Activated naive CD8-positive, alpha-beta T cell (primary cell): ENCODE data around the gene ARL6IP6.
"Not testable (repeated sequence)": the region's sequence is repeated elsewhere in the genome, so short reads cannot be mapped to it uniquely, and the experiment has no call there.

ENCODE experiments used
- H3K27ac Mint-ChIP-seq: one replicate; pipeline ENCODE4 v1.8.0; 2021; ENCODE audit warnings: mixed read lengths
- H3K27me3 Mint-ChIP-seq: one replicate; pipeline ENCODE4 v1.8.0; 2021; ENCODE audit warnings: mixed read lengths
- H3K36me3 Mint-ChIP-seq: one replicate; pipeline ENCODE4 v1.8.0; 2021; ENCODE audit warnings: mixed read lengths
- H3K4me1 Mint-ChIP-seq: one replicate; pipeline ENCODE4 v1.8.0; 2021; ENCODE audit warnings: low read depth, mixed read lengths
- H3K4me3 Mint-ChIP-seq: one replicate; pipeline ENCODE4 v1.8.0; 2021; ENCODE audit warnings: mild to moderate bottlenecking, mixed read lengths
- H3K9me3 Mint-ChIP-seq: one replicate; pipeline ENCODE4 v1.8.0; 2021; ENCODE audit warnings: low read depth, mixed read lengths

ARL6IP6 gene

DNA sequence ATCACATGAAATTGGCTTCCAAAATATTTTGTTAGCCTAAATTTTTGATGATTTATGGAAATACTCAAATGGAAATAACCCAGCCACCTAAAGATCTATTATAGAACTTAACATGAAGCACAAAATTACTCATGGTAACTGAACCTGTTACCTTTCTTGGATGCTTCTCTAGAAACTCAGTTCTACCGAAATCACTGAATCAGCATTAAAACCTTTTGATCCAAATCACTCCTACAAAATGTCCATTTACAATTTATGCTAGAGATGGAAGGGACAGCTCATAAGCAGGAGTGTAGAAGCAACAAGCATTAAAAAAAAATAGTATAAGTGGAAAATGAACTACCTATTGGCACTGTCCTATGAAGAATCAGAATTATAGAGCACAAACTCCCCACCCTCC is 3.3 kb upstream of the ARL6IP6 start:
- Mint-ChIP-seq H3K4me3 (peak overlapping the region; percentile 100), H3K27ac (peak overlapping the region; percentile 54), H3K27me3 (no peaks in the 10 kb centered on the region), H3K4me1 (peaks cover 74% of the 10 kb centered on the region), H3K36me3 (peaks cover 18% of the 10 kb centered on the region), H3K9me3 (no peaks in the 10 kb centered on the region)

DNA sequence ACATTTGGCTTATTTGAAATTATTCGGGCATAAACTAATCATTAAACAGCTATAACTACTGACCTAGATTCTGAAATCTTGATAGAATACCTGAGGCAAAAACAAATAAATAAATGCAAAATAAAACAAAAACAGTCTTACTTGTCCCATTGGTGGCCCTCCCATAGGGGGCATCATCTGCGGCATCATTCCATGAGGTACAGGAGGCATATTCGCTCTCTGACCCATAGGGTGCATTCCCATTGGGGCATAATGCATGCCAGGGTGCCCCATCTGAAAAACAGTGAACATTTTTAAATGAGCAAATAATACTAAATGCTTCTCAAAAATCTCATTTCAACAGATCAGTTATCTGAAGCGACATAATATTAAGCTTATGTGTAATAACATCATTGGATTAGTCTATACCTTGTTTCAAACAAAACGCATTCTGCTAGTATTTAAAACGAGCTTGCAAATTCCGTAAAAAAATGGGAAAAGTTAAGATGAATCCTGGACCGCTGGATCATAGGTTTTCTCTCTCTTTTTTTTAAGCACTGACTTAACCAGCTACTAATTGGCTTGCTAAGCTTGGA is 2.5 kb upstream of the ARL6IP6 start:
- Mint-ChIP-seq H3K4me1 (peaks cover 73% of the 10 kb centered on the region), H3K9me3 (no peaks in the 10 kb centered on the region)

GRCh38 chr2:152716805-152717227 is 1.6 kb upstream of the ARL6IP6 start:
- H3K4me1 Mint-ChIP-seq = peaks cover 74% of the 10 kb centered on the region
- H3K9me3 Mint-ChIP-seq = no peaks in the 10 kb centered on the region
- H3K4me3 Mint-ChIP-seq = peak overlapping the region; percentile 100
- H3K27me3 Mint-ChIP-seq = no peaks in the 10 kb centered on the region
- H3K36me3 Mint-ChIP-seq = peaks cover 11% of the 10 kb centered on the region
- H3K27ac Mint-ChIP-seq = peak overlapping the region; percentile 100

More for the DNA sequence above, 2.5 kb upstream of the ARL6IP6 start:
- Mint-ChIP-seq H3K27ac (peak overlapping the region; percentile 100), H3K36me3 (peaks cover 12% of the 10 kb centered on the region), H3K4me3 (peak overlapping the region; percentile 100), H3K27me3 (no peaks in the 10 kb centered on the region)

DNA sequence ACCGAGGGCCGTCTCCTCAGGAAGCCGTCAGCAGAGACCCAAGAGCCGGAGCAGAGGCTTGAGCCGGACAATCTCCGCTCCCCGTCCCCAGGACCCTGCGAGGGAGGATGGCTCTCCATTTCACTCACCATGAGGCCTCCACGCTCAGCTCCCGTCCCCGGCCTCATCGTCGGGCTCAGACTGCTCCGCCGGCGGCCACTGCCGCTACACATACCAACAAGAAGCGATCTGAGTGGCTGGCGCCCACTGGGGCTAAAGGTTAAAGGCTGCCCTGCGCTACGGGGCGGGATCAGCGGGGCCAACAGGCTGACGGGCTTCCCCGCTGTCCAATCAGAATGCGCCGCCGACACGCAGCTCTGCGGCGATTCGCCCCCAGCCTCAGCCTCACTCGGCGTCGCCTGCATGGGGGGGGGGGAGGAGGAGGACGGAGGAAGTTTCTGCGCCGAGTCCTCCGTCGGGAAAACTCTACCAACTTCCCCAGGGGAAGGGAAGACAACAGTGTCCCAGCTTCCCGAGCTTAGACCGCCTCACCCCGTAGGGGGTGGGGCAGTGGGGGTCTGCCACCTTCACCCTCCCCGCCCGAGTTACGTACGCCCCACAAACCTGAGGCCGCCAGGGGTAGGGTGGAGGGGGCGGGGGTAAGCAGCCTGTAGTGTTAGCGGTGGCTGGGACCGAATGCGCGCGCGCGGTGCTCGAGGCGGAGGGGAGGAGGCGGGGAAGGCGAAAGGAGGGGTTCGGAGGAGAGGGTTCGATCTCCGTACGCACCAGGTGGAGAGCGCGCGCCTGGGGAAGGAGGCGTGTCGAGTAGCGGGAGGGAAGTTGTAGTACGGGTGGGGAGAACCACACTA is 968 bp upstream of the ARL6IP6 start, which contains the start of gene PRPF40A:
Gene PRPF40A, minus strand, starts transcription at position 234 of the 848 bp plus-strand sequence. Its CDS starts 22 bp downstream, at position 212.
- no peaks in the 10 kb centered on the region for H3K27me3 Mint-ChIP-seq
- H3K36me3 Mint-ChIP-seq = peaks cover 8% of the 10 kb centered on the region
- H3K4me1 Mint-ChIP-seq = peaks cover 72% of the 10 kb centered on the region

GRCh38 chr2:152718909-152719645 is 657 bp downstream of the ARL6IP6 start:
- Mint-ChIP-seq H3K27ac (peak overlapping the region; percentile 100), H3K27me3 (no peaks in the 10 kb centered on the region), H3K4me1 (peaks cover 65% of the 10 kb centered on the region), H3K9me3 (no peaks in the 10 kb centered on the region), H3K4me3 (peak overlapping the region; percentile 100), H3K36me3 (peaks cover 12% of the 10 kb centered on the region)

More for the DNA sequence above, 968 bp upstream of the ARL6IP6 start, which contains the start of gene PRPF40A:
- Mint-ChIP-seq H3K27ac (peak within 1 kb of the TSS; percentile 100), H3K9me3 (no peaks in the 10 kb centered on the region), H3K4me3 (peak within 1 kb of the TSS; percentile 100)

DNA sequence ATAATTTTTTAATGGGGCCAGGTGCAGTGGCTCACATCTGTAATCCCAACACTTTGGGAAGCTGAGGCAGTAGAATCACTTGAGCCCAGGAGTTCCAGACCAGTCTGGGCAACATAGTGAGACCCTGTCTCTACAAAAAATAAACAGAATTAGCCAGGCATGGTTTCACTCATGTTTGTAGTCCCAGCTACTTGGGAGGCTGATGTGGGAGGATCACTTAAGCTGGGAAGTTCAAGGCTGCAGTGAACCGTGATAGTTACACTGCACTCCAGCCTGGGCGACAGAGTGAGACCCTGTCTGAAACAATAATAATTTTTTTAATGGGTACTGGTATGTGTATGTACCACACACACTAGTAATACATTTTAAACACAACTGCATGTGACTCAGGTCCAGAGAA is 2.4 kb downstream of the ARL6IP6 start:
- H3K4me3 Mint-ChIP-seq = peak overlapping the region; percentile 100
- H3K27me3 Mint-ChIP-seq = no peaks in the 10 kb centered on the region
- peaks cover 50% of the 10 kb centered on the region for H3K4me1 Mint-ChIP-seq
- peaks cover 8% of the 10 kb centered on the region for H3K36me3 Mint-ChIP-seq
- H3K9me3 Mint-ChIP-seq = no peaks in the 10 kb centered on the region
- H3K27ac Mint-ChIP-seq = no peak overlapping the region

DNA sequence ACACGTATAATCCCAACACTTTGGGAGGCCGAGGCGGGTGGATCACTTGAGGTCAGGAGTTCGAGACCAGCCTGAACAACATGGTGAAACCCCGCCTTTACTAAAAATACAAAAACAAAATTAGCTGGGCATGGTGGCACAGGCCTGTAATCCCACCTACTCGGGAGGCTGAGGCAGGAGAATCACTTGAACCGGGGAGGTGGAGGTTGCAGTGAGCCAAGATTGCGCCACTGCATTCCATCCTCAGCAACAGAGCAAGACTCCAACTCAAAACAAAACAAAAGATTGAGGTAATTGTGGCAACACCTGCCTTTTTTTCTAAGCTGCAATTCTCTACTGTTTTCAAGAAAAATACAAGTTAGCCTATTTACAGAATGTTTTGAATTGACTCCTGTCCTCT is 4.2 kb downstream of the ARL6IP6 start:
- not testable (repeated sequence) for H3K27ac Mint-ChIP-seq, H3K27me3 Mint-ChIP-seq, H3K4me3 Mint-ChIP-seq, H3K9me3 Mint-ChIP-seq, H3K36me3 Mint-ChIP-seq
- peaks cover 37% of the 10 kb centered on the region for H3K4me1 Mint-ChIP-seq

GRCh38 chr2:152723918-152724317 is 5.5 kb downstream of the ARL6IP6 start:
- no peak overlapping the region for H3K27ac Mint-ChIP-seq
- no peaks in the 10 kb centered on the region for H3K9me3 Mint-ChIP-seq
- peaks cover 37% of the 10 kb centered on the region for H3K4me1 Mint-ChIP-seq
- H3K4me3 Mint-ChIP-seq = no peak overlapping the region
- no peaks in the 10 kb centered on the region for H3K27me3 Mint-ChIP-seq
- H3K36me3 Mint-ChIP-seq = peaks cover 4% of the 10 kb centered on the region

- Mint-ChIP-seq H3K27ac (no peak overlapping the region), H3K4me1 (peaks cover 27% of the 10 kb centered on the region), H3K27me3 (no peaks in the 10 kb centered on the region), H3K4me3 (no peak overlapping the region), H3K9me3 (no peaks in the 10 kb centered on the region), H3K36me3 (no peaks in the 10 kb centered on the region)
Measured at GRCh38 chr2:152729844-152730243, 11.4 kb downstream of the ARL6IP6 start.

GRCh38 chr2:152730591-152731333 is 12.3 kb downstream of the ARL6IP6 start:
- no peaks in the 10 kb centered on the region for H3K36me3 Mint-ChIP-seq
- no peaks in the 10 kb centered on the region for H3K27me3 Mint-ChIP-seq
- H3K27ac Mint-ChIP-seq = peak overlapping the region; percentile 11
- peaks cover 27% of the 10 kb centered on the region for H3K4me1 Mint-ChIP-seq
- H3K9me3 Mint-ChIP-seq = no peaks in the 10 kb centered on the region
- no peak overlapping the region for H3K4me3 Mint-ChIP-seq

DNA sequence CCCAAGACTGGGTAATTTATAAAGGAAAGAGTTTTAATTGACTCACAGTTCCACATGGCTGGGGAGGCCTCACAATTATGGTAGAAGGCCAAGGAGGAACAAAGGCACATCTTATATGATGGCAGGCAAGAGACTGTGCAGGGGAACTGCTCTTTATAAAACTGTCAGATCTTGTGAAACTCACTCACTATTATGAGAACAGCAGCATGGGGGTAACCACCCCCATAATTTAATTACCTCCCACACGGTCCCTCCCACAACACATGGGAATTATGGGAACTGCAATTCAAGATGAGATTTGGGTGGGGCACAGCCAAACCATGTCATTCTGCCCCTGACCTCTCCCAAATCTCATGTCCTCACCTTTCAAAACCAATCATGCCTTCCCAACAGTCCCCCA is 19.1 kb downstream of the ARL6IP6 start:
- not testable (repeated sequence) for H3K4me3 Mint-ChIP-seq, H3K9me3 Mint-ChIP-seq, H3K27me3 Mint-ChIP-seq, H3K4me1 Mint-ChIP-seq, H3K27ac Mint-ChIP-seq
- peaks cover 19% of the 10 kb centered on the region for H3K36me3 Mint-ChIP-seq

- H3K4me1 Mint-ChIP-seq = no peaks in the 10 kb centered on the region
- H3K27ac Mint-ChIP-seq = no peak overlapping the region
- no peaks in the 10 kb centered on the region for H3K9me3 Mint-ChIP-seq
- peaks cover 19% of the 10 kb centered on the region for H3K36me3 Mint-ChIP-seq
- H3K4me3 Mint-ChIP-seq = no peak overlapping the region
- no peaks in the 10 kb centered on the region for H3K27me3 Mint-ChIP-seq
Measured at GRCh38 chr2:152738438-152738837, 20.0 kb downstream of the ARL6IP6 start.

- peaks cover 19% of the 10 kb centered on the region for H3K36me3 Mint-ChIP-seq
- H3K27me3 Mint-ChIP-seq, H3K4me1 Mint-ChIP-seq, H3K9me3 Mint-ChIP-seq, H3K27ac Mint-ChIP-seq, H3K4me3 Mint-ChIP-seq: not testable (repeated sequence)
Measured at GRCh38 chr2:152739705-152740104, 21.3 kb downstream of the ARL6IP6 start.

DNA sequence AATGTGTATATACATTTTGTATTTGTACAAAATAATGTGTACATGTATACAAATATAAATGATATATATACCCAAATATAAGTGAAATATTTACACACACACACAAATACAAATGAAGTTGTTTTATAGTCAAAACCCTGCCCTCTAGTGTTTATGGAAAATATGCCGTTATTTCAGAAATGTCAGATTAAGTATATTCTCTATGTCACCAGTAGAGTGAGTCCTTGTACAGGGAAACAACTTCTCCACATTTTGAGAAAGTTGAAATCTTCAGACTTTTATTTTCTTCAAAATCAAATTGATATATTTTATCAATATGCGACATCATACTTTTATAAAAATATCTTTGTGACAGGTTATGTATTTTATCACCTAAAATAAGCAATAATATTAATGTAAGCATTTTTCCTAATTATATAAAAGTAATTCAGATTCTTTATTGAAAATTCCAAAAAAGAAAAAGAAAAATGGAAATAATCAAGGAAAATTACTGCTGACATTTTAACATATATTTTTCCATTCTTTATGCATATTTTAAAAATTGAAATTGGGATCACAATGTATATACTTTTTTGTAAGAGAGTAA is 22.4 kb downstream of the ARL6IP6 start:
- Mint-ChIP-seq H3K9me3 (no peaks in the 10 kb centered on the region), H3K36me3 (peaks cover 19% of the 10 kb centered on the region), H3K27me3 (no peaks in the 10 kb centered on the region), H3K27ac (no peak overlapping the region), H3K4me3 (no peak overlapping the region), H3K4me1 (no peaks in the 10 kb centered on the region)
